Spleen (tissue), 11 donors: ENCODE data around the gene LTBP2. TPM values are rescaled to one million over a fixed set of nuclear protein-coding genes. Genes with fewer than 3 reads are reported as not detected.

Source experiments
- DNase-seq: peaks from one replicate; pipeline ENCODE4 v3.0.0-alpha.2; 2020
- H3K27ac ChIP-seq, 8 donors: fragments of 200-600 bp; sonication (generic) in 7 of 8; 1 replicate in 4 of 8; 2 replicates in 4 of 8; pipeline versions ENCODE4 v1.5.0 to v1.8.0; 2016 to 2021; ENCODE audit warnings: inconsistent platforms in 4 of 8, mild to moderate bottlenecking in 4 of 8, moderate library complexity in 1 of 8
- H3K27me3 ChIP-seq, 7 donors: fragments of 200-600 bp; sonication (generic) in 6 of 7; replicated peaks in 1 of 7; 1 replicate in 4 of 7; 2 replicates in 3 of 7; pipeline versions ENCODE4 v1.5.0 to v1.8.0; 2016 to 2021; ENCODE audit warnings: inconsistent platforms in 3 of 7, mild to moderate bottlenecking in 1 of 7
- H3K36me3 ChIP-seq, 6 donors: fragments of 200-600 bp; sonication (generic) in 5 of 6; 1 replicate in 4 of 6; 2 replicates in 2 of 6; pipeline versions ENCODE4 v1.5.0 to v1.8.0; 2016 to 2021; ENCODE audit warnings: inconsistent platforms in 2 of 6
- H3K4me1 ChIP-seq, 6 donors: fragments of 200-600 bp; sonication (generic) in 5 of 6; 1 replicate in 3 of 6; 2 replicates in 3 of 6; pipeline versions ENCODE4 v1.5.0 to v1.8.0; 2016 to 2021; ENCODE audit warnings: inconsistent platforms in 3 of 6
- H3K4me3 ChIP-seq, 8 donors: fragments of 200-600 bp; sonication (generic) in 7 of 8; 1 replicate in 4 of 8; 2 replicates in 4 of 8; pipeline versions ENCODE4 v1.5.0 to v1.8.0; 2016 to 2021; ENCODE audit warnings: inconsistent platforms in 4 of 8, mild to moderate bottlenecking in 4 of 8, moderate library complexity in 2 of 8
- H3K9me3 ChIP-seq, 8 donors: fragments of 200-600 bp; sonication (generic) in 7 of 8; 1 replicate in 4 of 8; 2 replicates in 4 of 8; pipeline versions ENCODE4 v1.5.0 to v1.8.0; 2016 to 2021; ENCODE audit warnings: inconsistent platforms in 4 of 8
- POLR2A ChIP-seq, 3 donors: fragments of 450-650 bp; IDR thresholded peaks; one replicate each; pipeline ENCODE4 v1.5.1; 2017; ENCODE audit warnings: antibody characterized with exemption in 3 of 3, mild to moderate bottlenecking in 1 of 3
- POLR2AphosphoS5 ChIP-seq, 3 donors: sonication (generic); formaldehyde crosslinking; IDR thresholded peaks; one replicate each; pipeline ENCODE4 v1.5.1; 2017; ENCODE audit warnings: antibody characterized with exemption in 3 of 3
- WGBS, 5 donors: extraction: QIAGEN DNeasy Blood & Tissue Kit in 3 of 5; methylation state at CpG; one replicate each; pipeline versions ENCODE4 v1.1.5 to v1.1.7; 2013 to 2018; 5-methylcytosine and 5-hydroxymethylcytosine counted together
- intact Hi-C: fragments of 100-400 bp; cut with DNase I; formaldehyde crosslinking; loops from one replicate; pipeline ENCODE4 v1.15.0; 2023; ENCODE audit warnings: low total_unique reads
- polyA plus RNA-seq, 3 donors: library from polyadenylated mRNA; stranded (reverse); fragments of 200-250 nt; gene quantifications; one replicate each; pipeline ENCODE4 v1.2.1, GENCODE V29; 2013
- total RNA-seq, 7 donors: library from RNA; depleted of rRNA in 3 of 7; stranded (reverse); fragments of >200 nt in 3 of 7; fragmentation: NEBNext Ultra II Directional in 4 of 7; extraction: Animal tissue kit (Norgen Biotek cat#: 25700) in 4 of 7; gene quantifications; one replicate each; pipeline versions ENCODE4 v1.1.0 to v1.2.1, GENCODE V29; 2016 to 2021
- TF ChIP-seq, protein P1 (sequence below), 11 experiments: fragments of 200-600 bp in 7 of 11; fragments of 450-650 bp in 4 of 11; sonication (generic) in 4 of 11; IDR thresholded peaks in 8 of 11; conservative IDR thresholded peaks in 3 of 11; 1 replicate in 7 of 11; 2 replicates in 4 of 11; pipeline versions ENCODE4 v1.4.0 to v1.8.0; 2016 to 2021; ENCODE audit warnings: antibody characterized with exemption in 11 of 11, inconsistent platforms in 4 of 11, mild to moderate bottlenecking in 1 of 11
- donor health status: healthy with polysubstance abuse.
- donor health status: DM: no; HTN: no; CAD: no; lungs with moderate emphysema.
- donor health status: DM: no; HTN: no; CAD: no.
- donor health status: Bipolar disorder and iron deficiency.
- donor health status: healthy.
- donor health status: DM: no; HTN: no; CAD: no.
- donor health status: DM: yes; HTN: yes; CAD: no.

Gene LTBP2
- total and polyA plus RNA-seq, 10 donors, result 3.4 to 10.7 (median 5.6) TPM

GRCh38 chr14:74627076-74627475 lies 15.0 kb upstream of the LTBP2 start:
- Histone ChIP-seq H3K27ac (peak overlapping the region in 2 of 8 donors; percentile 21 to 38), H3K4me3 (no peak overlapping the region), H3K4me1 (peaks cover 0 to 15% (median 0%) of the 10 kb centered on the region in 6 donors), H3K9me3 (no peaks in the 10 kb centered on the region), H3K27me3 (no peaks in the 10 kb centered on the region), H3K36me3 (no peaks in the 10 kb centered on the region)
- WGBS, 5 donors, result 34 to 45% (median 38%) methylated on average over 8 of the region's 8 CpGs
- TF ChIP-seq POLR2AphosphoS5 (IDR thresholded peaks at IDR 0.05) (no peak), POLR2A (IDR thresholded peaks at IDR 0.05) (no peak)
- TF ChIP-seq, protein P1, sequence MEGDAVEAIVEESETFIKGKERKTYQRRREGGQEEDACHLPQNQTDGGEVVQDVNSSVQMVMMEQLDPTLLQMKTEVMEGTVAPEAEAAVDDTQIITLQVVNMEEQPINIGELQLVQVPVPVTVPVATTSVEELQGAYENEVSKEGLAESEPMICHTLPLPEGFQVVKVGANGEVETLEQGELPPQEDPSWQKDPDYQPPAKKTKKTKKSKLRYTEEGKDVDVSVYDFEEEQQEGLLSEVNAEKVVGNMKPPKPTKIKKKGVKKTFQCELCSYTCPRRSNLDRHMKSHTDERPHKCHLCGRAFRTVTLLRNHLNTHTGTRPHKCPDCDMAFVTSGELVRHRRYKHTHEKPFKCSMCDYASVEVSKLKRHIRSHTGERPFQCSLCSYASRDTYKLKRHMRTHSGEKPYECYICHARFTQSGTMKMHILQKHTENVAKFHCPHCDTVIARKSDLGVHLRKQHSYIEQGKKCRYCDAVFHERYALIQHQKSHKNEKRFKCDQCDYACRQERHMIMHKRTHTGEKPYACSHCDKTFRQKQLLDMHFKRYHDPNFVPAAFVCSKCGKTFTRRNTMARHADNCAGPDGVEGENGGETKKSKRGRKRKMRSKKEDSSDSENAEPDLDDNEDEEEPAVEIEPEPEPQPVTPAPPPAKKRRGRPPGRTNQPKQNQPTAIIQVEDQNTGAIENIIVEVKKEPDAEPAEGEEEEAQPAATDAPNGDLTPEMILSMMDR (IDR thresholded peaks at IDR 0.05 in 8 of 11, conservative IDR thresholded peaks at IDR 0.05 in 3 of 11), result no peak
- intact Hi-C loops, result no loop called here
- DNase-seq, result no peak

- no peak for DNase-seq
- H3K4me1 ChIP-seq, result peaks cover 14 to 46% (median 37%) of the 10 kb centered on the region in 6 donors
- intact Hi-C loops, result no loop called here
- no peak overlapping the region for H3K27ac ChIP-seq
- no peaks in the 10 kb centered on the region for H3K36me3 ChIP-seq
- H3K9me3 ChIP-seq, result no peaks in the 10 kb centered on the region
- TF ChIP-seq POLR2AphosphoS5 (IDR thresholded peaks at IDR 0.05), result no peak
- TF ChIP-seq POLR2A (IDR thresholded peaks at IDR 0.05), result no peak
- TF ChIP-seq, protein P1 (IDR thresholded peaks at IDR 0.05 in 8 of 11, conservative IDR thresholded peaks at IDR 0.05 in 3 of 11), result no peak
- 82 to 94% (median 90%) methylated on average over 5 of the region's 5 CpGs for WGBS, 5 donors
- H3K4me3 ChIP-seq, result no peak overlapping the region
- H3K27me3 ChIP-seq, result no peaks in the 10 kb centered on the region
These were observed 10.2 kb upstream of the LTBP2 start for GRCh38 chr14:74622257-74622656.

DNA sequence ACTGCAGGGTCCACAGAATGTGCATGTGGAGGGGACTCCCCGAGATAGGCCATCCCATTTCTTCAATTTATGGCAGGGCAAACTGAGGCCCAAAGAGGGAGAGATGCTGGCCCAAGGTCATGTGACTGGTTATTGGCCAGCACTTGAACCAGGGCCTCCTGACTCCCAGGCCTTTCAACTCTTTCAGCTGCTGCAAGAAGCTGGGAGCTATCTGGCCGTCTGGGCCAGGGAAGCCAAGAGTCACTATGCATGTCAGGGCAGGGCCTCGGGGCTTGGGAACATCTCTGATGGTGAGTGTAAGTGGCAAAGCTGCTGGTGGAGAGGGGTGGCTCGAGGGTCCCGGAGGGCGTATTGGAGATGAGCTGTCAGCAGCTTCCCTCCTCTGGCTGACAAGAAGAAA lies 9.5 kb upstream of the LTBP2 start:
- WGBS, 5 donors, result 73 to 95% (median 86%) methylated on average over 6 of the region's 6 CpGs
- no peaks in the 10 kb centered on the region for H3K36me3 ChIP-seq
- intact Hi-C loops, result no loop called here

DNA sequence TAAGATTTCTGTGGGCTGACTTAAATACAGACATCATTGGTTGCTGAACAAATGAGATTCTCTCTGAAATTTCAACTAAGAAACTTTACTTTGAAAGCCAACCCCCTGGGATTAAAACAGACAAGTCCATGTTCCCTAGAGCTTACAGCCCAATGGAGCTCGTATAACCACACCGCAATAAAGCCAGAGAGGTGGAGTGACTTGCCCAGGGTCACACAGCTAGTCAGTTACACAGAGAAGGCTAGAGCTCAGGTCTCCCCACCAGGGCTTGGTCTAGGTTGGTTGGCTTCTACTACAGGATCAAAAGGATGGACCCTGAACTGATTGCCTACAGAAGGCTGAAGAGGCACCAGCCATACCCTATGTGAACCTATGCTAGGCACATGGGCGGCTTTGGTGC lies 8.9 kb upstream of the LTBP2 start:
- no peak for DNase-seq
- Histone ChIP-seq H3K4me3 (no peak overlapping the region), H3K27me3 (no peaks in the 10 kb centered on the region), H3K27ac (no peak overlapping the region), H3K36me3 (no peaks in the 10 kb centered on the region), H3K4me1 (peaks cover 14 to 55% (median 37%) of the 10 kb centered on the region in 6 donors), H3K9me3 (no peaks in the 10 kb centered on the region)
- intact Hi-C loops, result no loop called here
- TF ChIP-seq POLR2A (IDR thresholded peaks at IDR 0.05), result no peak
- no peak for TF ChIP-seq POLR2AphosphoS5 (IDR thresholded peaks at IDR 0.05)
- TF ChIP-seq, protein P1 (IDR thresholded peaks at IDR 0.05 in 8 of 11, conservative IDR thresholded peaks at IDR 0.05 in 3 of 11), result no peak
- WGBS, 5 donors, result 91 to 94% (median 94%) methylated on average over 3 of the region's 3 CpGs

More for the DNA sequence above, 9.5 kb upstream of the LTBP2 start:
- Histone ChIP-seq H3K4me3 (no peak overlapping the region), H3K27me3 (no peaks in the 10 kb centered on the region), H3K27ac (no peak overlapping the region), H3K9me3 (no peaks in the 10 kb centered on the region), H3K4me1 (peaks cover 14 to 48% (median 37%) of the 10 kb centered on the region in 6 donors)
- no peak for DNase-seq
- TF ChIP-seq POLR2A (IDR thresholded peaks at IDR 0.05) (no peak), POLR2AphosphoS5 (IDR thresholded peaks at IDR 0.05) (no peak)
- TF ChIP-seq, protein P1 (IDR thresholded peaks at IDR 0.05 in 8 of 11, conservative IDR thresholded peaks at IDR 0.05 in 3 of 11), result no peak
